Gastroesophageal sphincter (tissue), 4 donors: ENCODE results near the gene MRPS10. TPM values are rescaled to one million over a fixed set of nuclear protein-coding genes. Genes with fewer than 3 reads are reported as not detected.

ENCODE experiments used
- ATAC-seq: fragments of 150-250 bp; one replicate; pipeline ENCODE4 v1.9.1; 2016; ENCODE audit warnings: mild to moderate bottlenecking, moderate library complexity
- H3K27ac ChIP-seq, 4 donors: fragments of 200-600 bp; sonication (generic) in 3 of 4; 1 replicate in 3 of 4; 2 replicates in 1 of 4; pipeline ENCODE4 v1.5.1; 2016 to 2019
- H3K27me3 ChIP-seq: fragments of 200-600 bp; sonication (generic); one replicate; pipeline ENCODE4 v1.5.1; 2019
- H3K36me3 ChIP-seq, 2 donors: fragments of 200-600 bp; sonication (generic); one replicate each; pipeline ENCODE4 v1.5.1; 2019; ENCODE audit warnings: control low read depth in 1 of 2
- H3K4me1 ChIP-seq, 3 donors: fragments of 200-600 bp; sonication (generic); 1 replicate in 2 of 3; 2 replicates in 1 of 3; pipeline ENCODE4 v1.5.1; 2016 to 2019; ENCODE audit warnings: control low read depth in 2 of 3
- H3K4me3 ChIP-seq, 2 donors: fragments of 200-600 bp; sonication (generic); one replicate each; pipeline ENCODE4 v1.5.1; 2019; ENCODE audit warnings: mild to moderate bottlenecking in 1 of 2, moderate library complexity in 1 of 2
- H3K9me3 ChIP-seq, 3 donors: fragments of 200-600 bp; sonication (generic); one replicate each; pipeline ENCODE4 v1.5.1; 2017 to 2019; ENCODE audit warnings: control low read depth in 2 of 3
- EP300 ChIP-seq: sonication (generic); formaldehyde crosslinking; IDR thresholded peaks from one replicate; pipeline ENCODE4 v1.6.1; 2017; ENCODE audit warnings: antibody characterized with exemption, mild to moderate bottlenecking
- POLR2A ChIP-seq, 2 donors: fragments of 450-650 bp; IDR thresholded peaks; one replicate each; pipeline ENCODE4 v1.6.1; 2017; ENCODE audit warnings: antibody characterized with exemption in 2 of 2, mild to moderate bottlenecking in 2 of 2, moderate library complexity in 1 of 2
- POLR2AphosphoS5 ChIP-seq: sonication (generic); formaldehyde crosslinking; IDR thresholded peaks from one replicate; pipeline ENCODE4 v1.6.1; 2017; ENCODE audit warnings: antibody characterized with exemption
- WGBS, 2 donors: methylation state at CpG; one replicate each; pipeline ENCODE4 v1.1.5; 2018; ENCODE audit warnings: low coverage in 1 of 2; 5-methylcytosine and 5-hydroxymethylcytosine counted together
- total RNA-seq, 4 donors: library from RNA; depleted of rRNA; stranded (reverse); fragments of >200 nt; gene quantifications; one replicate each; pipeline ENCODE4 v1.1.0, GENCODE V29; 2016
- TF ChIP-seq, protein P1 (sequence below), 4 experiments: fragments of 200-600 bp in 2 of 4; fragments of 450-650 bp in 2 of 4; sonication (generic) in 1 of 4; IDR thresholded peaks; one replicate each; pipeline ENCODE4 v1.5.1; 2017 to 2019; ENCODE audit warnings: antibody characterized with exemption in 4 of 4, mild to moderate bottlenecking in 2 of 4, moderate library complexity in 2 of 4

Gene MRPS10
- total RNA-seq, 4 donors from 2014 or later: 29.2 to 45.1 (median 34.8) TPM

DNA sequence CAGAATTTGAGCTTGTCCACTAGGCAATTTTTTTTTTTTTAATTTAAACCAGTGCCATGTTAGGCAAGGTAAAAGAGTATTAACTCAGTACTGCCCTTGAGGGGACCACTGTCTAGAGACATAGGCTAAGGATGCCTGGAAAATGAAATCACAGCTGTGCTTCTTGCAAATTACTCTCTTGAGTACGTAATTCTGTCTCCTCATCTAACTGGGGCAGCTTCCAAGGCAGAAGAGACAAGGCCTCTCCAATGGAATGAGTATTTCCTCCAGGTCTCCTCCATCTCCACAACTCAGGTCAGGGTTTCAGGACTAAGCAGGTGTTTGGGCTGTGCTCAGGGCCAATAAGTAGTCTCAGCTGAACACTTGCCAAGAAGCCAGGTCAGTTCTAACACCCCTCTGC lies 33.8 kb upstream of the MRPS10 start:
- H3K4me1 ChIP-seq: peaks cover 0 to 24% (median 6%) of the 10 kb centered on the region in 3 donors
- no peaks in the 10 kb centered on the region for H3K27me3 ChIP-seq
- 25% methylated on average over 1 of the region's 1 CpG; no CpG with 5 or more reads in 1 of the 2 donors for WGBS, 2 donors
- H3K36me3 ChIP-seq: peaks cover 0 to 76% of the 10 kb centered on the region in 2 donors
- H3K9me3 ChIP-seq: no peaks in the 10 kb centered on the region
- peak; percentile 69 for ATAC-seq
- peak overlapping the region in 3 of 4 donors; percentile 37 to 69 (median 61) for H3K27ac ChIP-seq
- H3K4me3 ChIP-seq: no peak overlapping the region
- TF ChIP-seq POLR2AphosphoS5: no peak
- TF ChIP-seq EP300: no peak
- TF ChIP-seq POLR2A (IDR thresholded peaks at IDR 0.05): no peak
- TF ChIP-seq, protein P1, sequence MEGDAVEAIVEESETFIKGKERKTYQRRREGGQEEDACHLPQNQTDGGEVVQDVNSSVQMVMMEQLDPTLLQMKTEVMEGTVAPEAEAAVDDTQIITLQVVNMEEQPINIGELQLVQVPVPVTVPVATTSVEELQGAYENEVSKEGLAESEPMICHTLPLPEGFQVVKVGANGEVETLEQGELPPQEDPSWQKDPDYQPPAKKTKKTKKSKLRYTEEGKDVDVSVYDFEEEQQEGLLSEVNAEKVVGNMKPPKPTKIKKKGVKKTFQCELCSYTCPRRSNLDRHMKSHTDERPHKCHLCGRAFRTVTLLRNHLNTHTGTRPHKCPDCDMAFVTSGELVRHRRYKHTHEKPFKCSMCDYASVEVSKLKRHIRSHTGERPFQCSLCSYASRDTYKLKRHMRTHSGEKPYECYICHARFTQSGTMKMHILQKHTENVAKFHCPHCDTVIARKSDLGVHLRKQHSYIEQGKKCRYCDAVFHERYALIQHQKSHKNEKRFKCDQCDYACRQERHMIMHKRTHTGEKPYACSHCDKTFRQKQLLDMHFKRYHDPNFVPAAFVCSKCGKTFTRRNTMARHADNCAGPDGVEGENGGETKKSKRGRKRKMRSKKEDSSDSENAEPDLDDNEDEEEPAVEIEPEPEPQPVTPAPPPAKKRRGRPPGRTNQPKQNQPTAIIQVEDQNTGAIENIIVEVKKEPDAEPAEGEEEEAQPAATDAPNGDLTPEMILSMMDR (IDR thresholded peaks at IDR 0.05): no peak

DNA sequence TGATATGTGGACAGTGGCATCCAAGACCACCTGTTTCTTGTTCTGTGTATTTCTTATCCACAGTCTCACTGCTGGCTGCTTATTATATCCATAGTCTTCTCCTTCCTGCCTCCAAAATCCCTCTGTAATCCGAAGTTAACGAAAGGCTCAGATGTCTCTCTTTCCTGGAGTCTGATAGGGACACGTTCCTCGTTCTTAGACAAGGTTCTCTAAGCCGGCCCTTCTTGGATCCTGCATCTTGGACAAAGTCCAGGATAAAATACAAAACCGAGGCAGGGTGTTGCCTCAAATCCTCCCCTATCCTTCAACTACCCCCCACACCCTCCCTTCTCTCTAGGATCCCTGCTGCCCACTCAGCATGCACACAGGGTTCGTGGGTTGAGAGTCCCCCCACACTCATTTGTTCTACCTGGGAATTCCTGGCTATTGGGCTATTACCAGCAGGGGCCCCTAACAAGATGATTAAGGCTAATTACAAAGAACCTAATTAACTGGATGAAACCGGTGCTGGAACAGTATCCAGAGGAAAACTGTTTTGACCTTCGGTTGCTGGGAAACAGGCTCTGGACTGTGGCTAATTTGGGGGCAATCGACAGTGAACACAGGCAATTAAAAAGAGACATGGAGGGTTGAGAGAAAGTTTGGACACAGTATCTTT lies 32.7 kb upstream of the MRPS10 start:
- TF ChIP-seq, protein P1 (IDR thresholded peaks at IDR 0.05): no peak
- TF ChIP-seq POLR2AphosphoS5: no peak
- no peak for TF ChIP-seq EP300
- no peak for TF ChIP-seq POLR2A (IDR thresholded peaks at IDR 0.05)
- Histone ChIP-seq H3K9me3 (no peaks in the 10 kb centered on the region), H3K36me3 (peaks cover 0 to 78% of the 10 kb centered on the region in 2 donors), H3K4me1 (peaks cover 0 to 24% (median 6%) of the 10 kb centered on the region in 3 donors), H3K27me3 (no peaks in the 10 kb centered on the region), H3K27ac (no peak overlapping the region), H3K4me3 (no peak overlapping the region)
- WGBS, 2 donors: 56 to 63% methylated on average over 6 to 10 of the region's 10 CpGs
- ATAC-seq: no peak

DNA sequence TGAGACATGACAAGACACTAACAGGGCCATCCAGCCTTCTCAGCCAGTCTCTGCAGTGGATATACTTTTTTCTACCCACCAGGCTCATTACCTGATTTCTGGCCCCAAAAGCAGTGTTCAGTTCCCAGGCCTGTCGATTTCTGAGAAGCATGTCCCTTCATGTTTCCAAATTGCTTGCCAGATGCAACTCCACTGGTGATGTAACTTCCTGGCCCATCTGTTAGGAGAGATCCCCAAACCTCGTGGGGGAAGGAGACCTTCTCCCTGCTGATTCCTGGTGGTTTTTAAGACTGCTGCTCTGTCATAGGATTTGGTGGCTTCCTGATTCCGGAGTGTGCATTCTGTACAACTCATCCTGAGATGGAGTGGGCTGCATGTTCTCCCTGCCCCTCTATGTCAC lies 31.6 kb upstream of the MRPS10 start:
- TF ChIP-seq EP300 (no peak), POLR2A (IDR thresholded peaks at IDR 0.05) (no peak), POLR2AphosphoS5 (no peak)
- TF ChIP-seq, protein P1 (IDR thresholded peaks at IDR 0.05): no peak
- no peak overlapping the region for H3K27ac ChIP-seq
- no peak overlapping the region for H3K4me3 ChIP-seq
- peak; percentile 27 for ATAC-seq
- 67% methylated on average over 1 of the region's 3 CpGs; no CpG with 5 or more reads in 1 of the 2 donors for WGBS, 2 donors
- H3K36me3 ChIP-seq: peaks cover 0 to 76% of the 10 kb centered on the region in 2 donors
- H3K9me3 ChIP-seq: no peaks in the 10 kb centered on the region
- H3K27me3 ChIP-seq: no peaks in the 10 kb centered on the region
- H3K4me1 ChIP-seq: peaks cover 0 to 24% (median 6%) of the 10 kb centered on the region in 3 donors

DNA sequence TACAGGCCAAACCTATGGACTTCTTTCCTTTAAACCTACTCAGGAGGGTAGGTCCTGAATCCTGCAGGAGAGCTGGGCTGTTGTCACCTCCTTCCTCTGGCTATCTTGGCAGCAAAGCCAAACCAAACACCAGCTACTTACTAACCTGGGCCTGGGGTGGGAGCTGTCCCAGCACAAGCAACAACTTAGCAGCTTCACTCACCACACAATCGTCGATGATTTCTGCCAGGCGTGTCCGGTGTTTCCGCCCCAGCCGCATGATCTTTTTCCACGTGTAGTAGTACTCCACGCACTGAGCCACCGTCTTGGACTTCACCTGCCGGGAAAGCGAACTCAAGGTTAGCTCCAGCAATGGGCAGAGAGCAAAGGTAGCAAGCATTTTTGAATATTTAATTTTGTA lies 25.4 kb upstream of the MRPS10 start:
- no peak overlapping the region for H3K4me3 ChIP-seq
- no peak for TF ChIP-seq POLR2A (IDR thresholded peaks at IDR 0.05)
- no peak for TF ChIP-seq POLR2AphosphoS5
- no peak for TF ChIP-seq EP300
- TF ChIP-seq, protein P1 (IDR thresholded peaks at IDR 0.05): no peak
- H3K27ac ChIP-seq: no peak overlapping the region
- peaks cover 0 to 88% of the 10 kb centered on the region in 2 donors for H3K36me3 ChIP-seq
- no peaks in the 10 kb centered on the region for H3K4me1 ChIP-seq
- WGBS, 2 donors: 94 to 98% methylated on average over 11 of the region's 11 CpGs
- H3K9me3 ChIP-seq: no peaks in the 10 kb centered on the region
- no peaks in the 10 kb centered on the region for H3K27me3 ChIP-seq
- ATAC-seq: no peak

DNA sequence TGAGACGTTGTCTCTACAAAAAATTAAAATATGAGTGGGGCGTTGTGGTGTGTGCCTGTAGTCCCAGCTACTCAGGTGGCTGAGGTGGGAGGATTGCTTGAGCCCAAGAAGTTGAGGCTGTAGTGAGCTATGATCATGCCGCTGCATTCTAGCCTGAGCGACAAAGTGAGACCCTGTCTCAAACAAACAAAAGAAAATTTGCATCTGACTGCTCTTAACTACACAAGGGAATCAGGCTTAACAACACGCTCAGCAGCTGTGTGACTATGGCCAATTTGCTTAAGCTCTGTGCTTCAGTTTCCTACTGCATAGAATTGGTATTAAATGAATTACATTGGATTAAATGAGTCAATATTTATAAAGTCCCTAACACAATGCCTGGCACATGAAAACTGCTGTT lies 24.3 kb upstream of the MRPS10 start:
- 82 to 83% methylated on average over 5 of the region's 5 CpGs for WGBS, 2 donors
- TF ChIP-seq, protein P1 (IDR thresholded peaks at IDR 0.05): no peak
- TF ChIP-seq POLR2A (IDR thresholded peaks at IDR 0.05) (no peak), POLR2AphosphoS5 (no peak)
- Histone ChIP-seq H3K27me3 (no peaks in the 10 kb centered on the region), H3K27ac (no peak overlapping the region), H3K9me3 (no peaks in the 10 kb centered on the region), H3K4me3 (no peak overlapping the region), H3K36me3 (peaks cover 0 to 87% of the 10 kb centered on the region in 2 donors), H3K4me1 (no peaks in the 10 kb centered on the region)
- no peak for ATAC-seq
